ENCODE data around the gene PPP1R17. TPM values are rescaled to one million over a fixed set of nuclear protein-coding genes. Genes with fewer than 3 reads are reported as not detected.

The PPP1R17 gene
- polyA plus RNA-seq, 6 donors from 2014 or later: not detected

- Mint-ChIP-seq H3K27me3 (peaks cover 0 to 6% (median 0%) of the 10 kb centered on the region in 3 donors), H3K27ac (no peak overlapping the region), H3K9me3 (peaks cover 0 to 22% (median 11%) of the 10 kb centered on the region in 7 donors), H3K36me3 (no peaks in the 10 kb centered on the region), H3K4me3 (no peak overlapping the region), H3K4me1 (no peaks in the 10 kb centered on the region)
- DNase-seq (no peak), ATAC-seq (ENCODE audit: low read depth in 2 of 2) (no peak)
These were observed 29.3 kb downstream of the PPP1R17 start for GRCh38 chr7:31716355-31716754.

DNA sequence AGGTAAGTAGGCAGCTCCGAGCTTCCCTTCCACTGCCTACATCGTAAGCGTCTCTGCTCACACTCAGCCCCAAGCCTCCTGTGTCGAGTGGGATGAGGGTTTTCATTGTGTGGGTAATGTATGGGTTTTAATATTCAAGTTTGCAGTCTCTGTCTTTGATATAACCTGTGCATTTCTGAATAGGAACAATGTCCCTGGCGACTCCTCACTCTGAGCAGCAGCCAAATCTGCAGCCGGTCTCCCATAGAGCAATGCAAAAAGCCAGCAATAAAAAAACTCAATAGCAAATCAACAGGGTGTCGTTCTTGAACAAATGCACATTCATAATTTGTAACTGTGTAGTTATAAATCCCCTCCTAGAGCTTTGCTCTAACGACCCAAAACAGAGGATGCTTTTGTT, 33.4 kb downstream of the PPP1R17 start:
- H3K4me3 Mint-ChIP-seq: no peak overlapping the region
- DNase-seq: no peak
- H3K36me3 Mint-ChIP-seq: no peaks in the 10 kb centered on the region

DNA sequence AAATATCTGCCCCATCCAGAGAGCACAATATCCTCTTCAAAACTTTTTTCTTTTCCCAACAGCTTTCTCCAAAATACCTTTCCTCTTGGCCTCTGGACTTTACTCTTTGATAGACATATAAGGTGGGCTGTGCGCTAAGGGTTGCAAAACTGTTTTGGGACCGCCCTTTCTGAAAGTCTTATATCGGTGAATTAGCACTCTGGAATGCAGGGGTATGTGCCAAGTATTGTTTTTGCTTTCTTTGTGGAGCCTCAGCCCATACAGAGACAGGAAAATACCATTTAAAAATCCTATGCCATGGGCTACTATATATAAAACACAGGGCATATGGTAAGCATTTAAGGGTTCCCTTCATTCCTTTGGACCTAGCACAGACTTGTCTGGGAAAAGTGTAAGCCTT, 37.7 kb downstream of the PPP1R17 start:
- ATAC-seq (ENCODE audit: low read depth in 2 of 2): no peak

More for the DNA sequence above, 33.4 kb downstream of the PPP1R17 start:
- no peaks in the 10 kb centered on the region for H3K27me3 Mint-ChIP-seq
- no peak overlapping the region for H3K27ac Mint-ChIP-seq
- H3K9me3 Mint-ChIP-seq: peaks cover 0 to 7% (median 0%) of the 10 kb centered on the region in 7 donors
- ATAC-seq (ENCODE audit: low read depth in 2 of 2): no peak
- H3K4me1 Mint-ChIP-seq: no peaks in the 10 kb centered on the region

DNA sequence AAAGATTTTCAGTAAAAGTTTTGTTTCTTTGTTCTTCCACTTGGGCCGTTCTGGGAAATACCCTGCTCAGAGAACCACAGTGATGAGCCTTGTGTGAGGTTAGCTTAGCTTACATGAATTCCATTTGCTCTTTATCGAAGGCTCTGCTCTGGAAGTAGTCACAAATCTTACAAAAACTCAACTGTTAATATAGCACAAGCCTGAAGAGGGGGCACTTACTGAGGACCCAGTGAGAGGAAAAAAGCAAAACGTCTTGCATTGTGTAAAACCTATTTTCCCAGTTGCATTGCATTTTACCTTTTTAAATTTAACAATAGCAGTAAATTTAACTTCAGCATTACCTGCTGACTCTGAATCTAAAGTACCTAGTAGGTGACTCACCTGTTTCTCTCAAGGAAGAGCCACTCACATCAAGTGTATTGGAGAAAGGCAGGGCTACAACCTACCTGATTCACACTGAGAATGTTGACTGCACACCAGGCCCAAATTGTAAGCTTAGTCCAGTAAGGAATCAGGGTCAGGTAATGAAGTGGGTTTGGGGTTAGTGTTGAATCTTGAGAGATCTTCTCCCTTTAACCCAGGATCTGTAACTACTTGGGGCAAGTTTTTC, 42.3 kb downstream of the PPP1R17 start:
- Mint-ChIP-seq H3K27ac (no peak overlapping the region), H3K36me3 (no peaks in the 10 kb centered on the region), H3K4me3 (no peak overlapping the region), H3K9me3 (peaks cover 0 to 8% (median 0%) of the 10 kb centered on the region in 7 donors), H3K27me3 (no peaks in the 10 kb centered on the region), H3K4me1 (no peaks in the 10 kb centered on the region)
- ATAC-seq (ENCODE audit: low read depth in 2 of 2): no peak
- DNase-seq: no peak

More for the DNA sequence above, 37.7 kb downstream of the PPP1R17 start:
- Mint-ChIP-seq H3K4me1 (no peaks in the 10 kb centered on the region), H3K27ac (no peak overlapping the region), H3K9me3 (peaks cover 0 to 4% (median 0%) of the 10 kb centered on the region in 7 donors), H3K4me3 (no peak overlapping the region), H3K27me3 (no peaks in the 10 kb centered on the region), H3K36me3 (no peaks in the 10 kb centered on the region)
- DNase-seq: no peak

DNA sequence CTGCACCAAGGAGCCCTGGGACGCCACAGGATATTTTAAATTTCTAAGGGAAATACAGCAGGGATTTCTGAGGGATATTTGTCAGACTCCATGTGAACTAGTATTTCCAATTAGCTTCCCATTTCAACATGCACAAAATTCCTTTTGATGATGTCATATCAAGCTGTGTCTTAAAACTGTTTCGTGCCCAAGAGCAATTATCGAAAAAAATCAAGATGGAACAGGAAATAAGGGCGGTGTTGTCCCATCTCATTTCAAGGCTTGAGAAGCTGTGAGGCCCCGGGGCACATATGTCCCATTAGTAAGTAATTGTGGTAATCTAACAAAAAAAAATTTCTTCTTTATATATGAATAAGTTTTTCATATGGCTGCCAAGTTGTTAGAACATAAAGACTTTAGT, 47.4 kb downstream of the PPP1R17 start:
- Mint-ChIP-seq H3K4me3 (no peak overlapping the region), H3K36me3 (no peaks in the 10 kb centered on the region), H3K9me3 (peaks cover 0 to 4% (median 0%) of the 10 kb centered on the region in 7 donors), H3K27ac (no peak overlapping the region), H3K4me1 (no peaks in the 10 kb centered on the region), H3K27me3 (no peaks in the 10 kb centered on the region)
- DNase-seq: no peak
- ATAC-seq (ENCODE audit: low read depth in 2 of 2): no peak

DNA sequence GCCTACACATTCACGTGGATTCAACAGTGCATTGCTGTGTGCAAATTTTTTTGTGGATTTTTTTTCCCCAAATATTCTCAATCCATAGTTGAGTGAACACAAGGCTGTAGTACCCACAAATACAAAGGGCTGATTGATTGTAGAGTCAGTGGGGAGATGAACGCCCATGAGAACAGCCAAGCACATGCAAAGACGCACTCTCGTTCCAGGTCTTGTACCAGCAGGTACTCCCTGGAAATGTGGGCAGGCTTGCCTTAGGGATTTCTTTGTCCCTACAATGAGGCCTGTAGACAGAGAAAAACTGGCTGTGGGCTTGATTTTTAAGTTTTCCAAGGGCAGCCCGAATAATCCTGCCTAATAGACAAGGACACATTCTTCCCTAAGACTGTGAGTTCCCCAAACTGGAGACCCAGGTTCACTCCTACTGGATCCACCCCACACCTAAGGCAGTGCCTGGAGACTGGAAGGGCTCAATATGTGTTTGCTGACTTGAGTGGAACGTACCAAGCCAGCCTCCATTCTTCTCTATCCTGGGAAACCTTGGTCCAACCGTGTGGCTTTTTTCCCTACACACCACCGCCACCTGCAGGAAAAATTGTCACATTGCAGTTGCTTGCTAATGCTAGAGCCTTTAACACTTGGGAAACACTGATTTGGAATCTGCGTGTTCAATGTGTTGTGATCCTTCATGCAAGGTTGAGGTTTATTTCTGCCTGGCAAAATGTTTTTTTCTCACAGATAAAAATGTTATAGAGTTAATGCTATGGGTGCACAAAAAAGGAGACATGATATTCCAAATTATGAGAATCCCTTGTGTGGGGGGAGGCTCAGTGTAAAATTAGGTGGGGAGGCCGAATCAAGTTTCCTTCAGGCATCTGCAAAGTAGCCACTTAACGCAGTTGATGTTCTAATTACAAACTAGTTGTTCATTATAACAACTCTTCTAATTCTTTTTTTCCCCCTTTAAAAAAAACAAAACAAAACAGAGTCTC, 49.3 kb downstream of the PPP1R17 start:
- no peaks in the 10 kb centered on the region for H3K36me3 Mint-ChIP-seq

DNA sequence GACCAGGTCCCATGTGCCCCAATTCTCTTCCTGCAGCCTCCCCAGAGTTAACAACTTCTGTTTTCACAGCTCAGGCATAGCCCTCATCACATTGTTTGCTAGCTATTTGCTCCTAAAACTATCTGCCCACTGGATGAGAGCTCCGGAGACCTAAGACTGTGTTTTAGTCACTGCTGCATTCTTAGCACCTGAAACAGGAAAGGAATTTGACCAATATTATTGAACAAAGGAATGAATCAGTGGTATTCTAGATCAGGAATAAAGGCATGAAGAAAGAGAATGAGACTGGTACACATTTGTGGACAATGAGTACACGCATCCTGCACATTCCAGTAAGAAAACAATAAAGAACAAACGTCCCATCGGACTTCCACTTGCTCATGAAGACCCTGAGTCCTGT, 54.8 kb downstream of the PPP1R17 start:
- Mint-ChIP-seq H3K4me3 (no peak overlapping the region), H3K4me1 (no peaks in the 10 kb centered on the region), H3K36me3 (no peaks in the 10 kb centered on the region), H3K27me3 (peaks cover 0 to 9% (median 9%) of the 10 kb centered on the region in 3 donors), H3K27ac (no peak overlapping the region), H3K9me3 (no peaks in the 10 kb centered on the region)
- ATAC-seq (ENCODE audit: low read depth in 2 of 2) (no peak), DNase-seq (no peak)

More for the DNA sequence above, 49.3 kb downstream of the PPP1R17 start:
- peaks cover 0 to 4% (median 0%) of the 10 kb centered on the region in 3 donors for H3K27me3 Mint-ChIP-seq
- no peak overlapping the region for H3K4me3 Mint-ChIP-seq
- DNase-seq: no peak
- no peaks in the 10 kb centered on the region for H3K4me1 Mint-ChIP-seq
- ATAC-seq (ENCODE audit: low read depth in 2 of 2): no peak
- H3K9me3 Mint-ChIP-seq: peaks cover 0 to 4% (median 0%) of the 10 kb centered on the region in 7 donors
- H3K27ac Mint-ChIP-seq: no peak overlapping the region

DNA sequence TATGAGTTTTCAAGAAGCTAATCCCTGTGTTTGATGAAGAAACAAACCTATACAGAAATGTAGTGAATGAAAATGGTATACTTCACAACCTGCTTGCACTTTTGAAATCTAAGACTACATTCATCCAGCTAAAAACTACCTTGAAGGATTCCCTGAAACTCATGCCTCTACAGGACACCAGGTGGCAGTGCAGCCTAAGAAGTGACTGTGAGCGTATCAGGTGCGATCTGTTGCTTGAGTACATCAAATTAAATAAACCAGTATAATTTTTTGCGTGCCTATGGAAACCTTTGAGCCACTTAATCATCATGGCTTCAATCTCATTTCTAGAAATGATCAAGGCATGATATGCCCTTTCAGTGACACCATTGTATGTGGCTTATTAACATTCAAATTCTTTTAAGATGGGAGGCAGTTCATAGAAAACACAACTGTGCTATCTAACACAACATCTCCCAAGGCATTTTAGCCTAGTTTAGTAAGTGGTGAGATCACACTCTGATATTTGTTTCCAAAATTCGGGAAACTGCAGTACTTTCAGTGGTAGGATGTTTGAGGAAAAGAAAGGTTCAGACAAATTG, 57.4 kb downstream of the PPP1R17 start:
- H3K4me3 Mint-ChIP-seq: no peak overlapping the region
- H3K9me3 Mint-ChIP-seq: peaks cover 0 to 2% (median 0%) of the 10 kb centered on the region in 7 donors
- H3K27ac Mint-ChIP-seq: no peak overlapping the region
- H3K4me1 Mint-ChIP-seq: no peaks in the 10 kb centered on the region
- no peak for DNase-seq
- H3K36me3 Mint-ChIP-seq: no peaks in the 10 kb centered on the region
- H3K27me3 Mint-ChIP-seq: peaks cover 4 to 13% (median 11%) of the 10 kb centered on the region in 3 donors
- ATAC-seq (ENCODE audit: low read depth in 2 of 2): no peak

DNA sequence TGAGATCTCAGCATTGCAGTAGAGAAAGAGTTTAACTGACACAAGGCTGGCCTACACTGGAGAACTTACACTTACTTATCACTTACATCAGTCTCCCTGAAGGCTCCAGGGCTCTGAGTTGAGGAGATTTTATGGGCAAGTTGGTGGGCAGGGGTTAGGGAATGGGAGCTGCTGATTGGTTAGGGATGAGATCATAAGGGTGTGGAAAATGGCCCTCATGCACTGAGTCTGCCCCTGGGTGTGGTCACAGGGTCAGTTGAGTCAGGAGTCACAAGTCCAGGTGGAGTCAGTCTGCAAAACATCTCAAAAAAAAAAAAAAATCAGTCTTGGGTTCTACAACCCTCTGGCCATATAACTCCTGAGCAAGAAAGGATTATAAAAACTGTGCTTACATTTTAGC, 60.5 kb downstream of the PPP1R17 start:
- Mint-ChIP-seq H3K4me1 (no peaks in the 10 kb centered on the region), H3K4me3 (no peak overlapping the region), H3K27me3 (peaks cover 5 to 21% (median 8%) of the 10 kb centered on the region in 3 donors), H3K27ac (no peak overlapping the region), H3K9me3 (peaks cover 0 to 2% (median 0%) of the 10 kb centered on the region in 7 donors), H3K36me3 (no peaks in the 10 kb centered on the region)
- no peak for ATAC-seq (ENCODE audit: low read depth in 2 of 2)
- DNase-seq: no peak

DNA sequence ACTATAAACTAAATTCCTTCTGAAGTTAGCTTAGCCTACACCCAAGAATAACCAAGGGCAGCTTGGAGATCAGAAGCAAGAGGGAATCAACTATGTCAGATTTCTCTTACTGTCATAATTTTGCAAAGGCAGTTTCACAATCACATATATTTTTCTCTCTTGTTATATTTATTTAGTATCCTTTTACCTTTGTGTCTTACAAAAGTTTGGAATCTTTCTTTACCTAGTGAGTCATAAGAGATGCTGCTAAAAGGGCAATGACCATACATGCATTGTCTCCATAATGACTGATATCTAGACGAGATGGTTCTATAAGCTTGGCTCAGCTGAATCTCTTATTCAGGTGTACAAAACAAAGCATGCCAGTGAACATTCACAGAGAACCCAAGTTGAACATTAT, 61.1 kb downstream of the PPP1R17 start:
- Mint-ChIP-seq H3K9me3 (peaks cover 0 to 2% (median 0%) of the 10 kb centered on the region in 7 donors), H3K27ac (no peak overlapping the region), H3K27me3 (peaks cover 5 to 16% (median 8%) of the 10 kb centered on the region in 3 donors), H3K4me3 (no peak overlapping the region), H3K36me3 (no peaks in the 10 kb centered on the region), H3K4me1 (no peaks in the 10 kb centered on the region)
- ATAC-seq (ENCODE audit: low read depth in 2 of 2): no peak
- no peak for DNase-seq

DNA sequence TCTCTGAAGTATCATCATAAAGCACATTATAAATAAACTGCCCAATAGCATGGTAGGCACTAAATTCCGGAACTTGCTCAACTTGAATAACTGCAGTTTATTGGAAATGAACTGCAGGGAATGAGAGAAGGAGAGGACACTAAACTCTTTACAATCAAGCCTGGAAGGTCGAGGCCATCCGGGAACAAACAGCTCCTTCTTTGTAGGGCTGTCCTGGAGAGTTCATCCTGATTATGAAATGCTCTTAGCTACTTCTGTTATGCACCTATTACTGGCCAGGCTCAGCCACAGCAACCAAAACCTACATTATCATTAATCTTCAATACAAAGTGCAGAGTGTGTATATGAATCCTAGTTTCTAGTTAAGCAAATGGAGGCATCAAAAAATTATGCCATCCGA, 64.7 kb downstream of the PPP1R17 start:
- ATAC-seq (ENCODE audit: low read depth in 2 of 2) (no peak), DNase-seq (no peak)
- H3K4me3 Mint-ChIP-seq: no peak overlapping the region
- peaks cover 7 to 14% (median 9%) of the 10 kb centered on the region in 3 donors for H3K27me3 Mint-ChIP-seq
- H3K36me3 Mint-ChIP-seq: no peaks in the 10 kb centered on the region
- H3K4me1 Mint-ChIP-seq: no peaks in the 10 kb centered on the region
- no peak overlapping the region for H3K27ac Mint-ChIP-seq
- peaks cover 0 to 5% (median 2%) of the 10 kb centered on the region in 7 donors for H3K9me3 Mint-ChIP-seq
